ENCODE results near the gene TMEM91.

Gene TMEM91

DNA sequence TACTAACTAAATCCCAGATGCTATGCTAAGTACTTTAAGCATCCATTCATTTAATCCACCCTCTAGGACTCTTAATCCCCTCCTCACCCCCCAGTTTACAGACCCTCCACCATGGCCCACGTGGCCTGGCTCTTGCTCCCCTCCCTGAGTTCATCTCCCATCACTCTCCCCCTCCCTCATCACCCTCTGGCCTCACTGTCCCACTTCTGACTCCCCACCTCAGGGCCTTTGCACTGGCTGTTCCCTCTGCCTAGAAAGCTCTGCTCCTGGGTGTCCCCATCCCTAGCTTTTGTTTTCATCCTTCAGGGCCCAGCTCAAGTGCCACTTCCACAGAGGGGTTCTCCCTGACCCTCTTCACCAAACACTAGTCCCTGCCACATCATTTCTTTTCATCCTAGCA lies 16.6 kb upstream of the TMEM91 start:
- TF ChIP-seq, protein P1, sequence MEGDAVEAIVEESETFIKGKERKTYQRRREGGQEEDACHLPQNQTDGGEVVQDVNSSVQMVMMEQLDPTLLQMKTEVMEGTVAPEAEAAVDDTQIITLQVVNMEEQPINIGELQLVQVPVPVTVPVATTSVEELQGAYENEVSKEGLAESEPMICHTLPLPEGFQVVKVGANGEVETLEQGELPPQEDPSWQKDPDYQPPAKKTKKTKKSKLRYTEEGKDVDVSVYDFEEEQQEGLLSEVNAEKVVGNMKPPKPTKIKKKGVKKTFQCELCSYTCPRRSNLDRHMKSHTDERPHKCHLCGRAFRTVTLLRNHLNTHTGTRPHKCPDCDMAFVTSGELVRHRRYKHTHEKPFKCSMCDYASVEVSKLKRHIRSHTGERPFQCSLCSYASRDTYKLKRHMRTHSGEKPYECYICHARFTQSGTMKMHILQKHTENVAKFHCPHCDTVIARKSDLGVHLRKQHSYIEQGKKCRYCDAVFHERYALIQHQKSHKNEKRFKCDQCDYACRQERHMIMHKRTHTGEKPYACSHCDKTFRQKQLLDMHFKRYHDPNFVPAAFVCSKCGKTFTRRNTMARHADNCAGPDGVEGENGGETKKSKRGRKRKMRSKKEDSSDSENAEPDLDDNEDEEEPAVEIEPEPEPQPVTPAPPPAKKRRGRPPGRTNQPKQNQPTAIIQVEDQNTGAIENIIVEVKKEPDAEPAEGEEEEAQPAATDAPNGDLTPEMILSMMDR (IDR thresholded peaks at IDR 0.05; ENCODE audit: borderline replicate concordance, insufficient read depth, low read depth, low read length): no peak
- no peak overlapping the region for H3K4me3 ChIP-seq (ENCODE audit: low read depth, low read length)

DNA sequence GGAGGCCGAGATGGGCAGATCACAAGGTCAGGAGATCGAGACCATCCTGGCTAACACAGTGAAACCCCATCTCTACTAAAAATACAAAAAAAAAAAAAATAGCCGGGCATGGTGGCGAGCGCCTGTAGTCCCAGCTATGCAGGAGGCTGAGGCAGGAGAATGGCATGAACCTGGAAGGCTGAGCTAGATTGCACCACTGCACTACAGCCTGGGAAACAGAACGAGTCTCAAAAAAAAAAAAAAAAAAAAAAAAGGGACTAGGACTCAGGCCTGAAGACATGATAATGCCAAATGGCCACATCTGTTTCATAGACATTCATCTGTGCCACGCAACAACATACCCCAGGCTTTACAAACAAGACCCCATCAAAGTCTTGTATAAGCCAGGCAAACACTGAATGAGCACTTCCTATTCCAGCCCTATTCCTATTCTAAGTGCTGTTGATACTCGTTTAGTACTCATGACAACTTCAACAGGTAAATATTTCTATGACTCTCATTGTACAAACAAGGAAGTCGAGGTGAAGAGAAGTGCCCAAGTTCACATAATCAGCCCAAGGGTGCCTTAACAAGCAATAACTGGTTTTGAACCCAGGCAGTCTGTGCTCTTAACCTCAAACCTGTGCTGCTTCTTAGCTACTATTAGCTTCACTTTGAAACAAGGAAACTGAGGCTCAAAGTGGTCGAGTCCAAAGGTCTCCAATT lies 14.0 kb upstream of the TMEM91 start:
- TF ChIP-seq, protein P1 (IDR thresholded peaks at IDR 0.05; ENCODE audit: borderline replicate concordance, insufficient read depth, low read depth, low read length): no peak
- H3K4me3 ChIP-seq (ENCODE audit: low read depth, low read length): no peak overlapping the region

GRCh38 chr19:41363371-41363752 lies 13.0 kb upstream of the TMEM91 start:
- H3K4me3 ChIP-seq (ENCODE audit: low read depth, low read length): peak overlapping the region; percentile 83
- TF ChIP-seq, protein P1 (IDR thresholded peaks at IDR 0.05; ENCODE audit: borderline replicate concordance, insufficient read depth, low read depth, low read length): no peak

GRCh38 chr19:41363753-41364523 lies 12.4 kb upstream of the TMEM91 start, which contains the start of gene B9D2:
B9D2 (minus strand) TSS chr19:41364149; CDS start chr19:41363519, 630 bp downstream.
- peak within 1 kb of the TSS; percentile 83 for H3K4me3 ChIP-seq (ENCODE audit: low read depth, low read length)
- TF ChIP-seq, protein P1 (IDR thresholded peaks at IDR 0.05; ENCODE audit: borderline replicate concordance, insufficient read depth, low read depth, low read length): no peak

GRCh38 chr19:41364524-41365391 lies 11.6 kb upstream of the TMEM91 start:
- TF ChIP-seq, protein P1 (IDR thresholded peaks at IDR 0.05; ENCODE audit: borderline replicate concordance, insufficient read depth, low read depth, low read length): no peak

DNA sequence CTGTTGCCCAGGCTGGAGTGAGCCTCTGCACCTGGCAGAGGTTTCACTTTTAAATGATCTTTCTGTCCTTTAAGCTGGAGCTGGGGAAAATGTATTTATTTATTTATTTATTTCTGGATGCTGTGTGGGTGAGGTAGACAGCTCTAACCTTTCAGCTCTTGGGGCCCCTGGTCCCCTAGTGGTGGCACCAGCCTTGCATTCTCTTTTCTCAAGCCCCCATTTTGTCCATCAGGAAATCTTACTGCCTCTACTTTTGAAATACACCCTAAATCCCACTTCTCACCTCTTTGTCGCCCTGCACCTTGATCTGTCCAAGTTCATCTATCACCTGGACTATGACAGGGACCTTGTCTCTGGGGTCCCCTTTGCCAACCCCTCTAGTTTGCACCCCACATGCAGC lies 10.2 kb upstream of the TMEM91 start:
- H3K4me3 ChIP-seq (ENCODE audit: low read depth, low read length): no peak overlapping the region
- TF ChIP-seq, protein P1 (IDR thresholded peaks at IDR 0.05; ENCODE audit: borderline replicate concordance, insufficient read depth, low read depth, low read length): peak; percentile 60

More at GRCh38 chr19:41364524-41365391, 11.6 kb upstream of the TMEM91 start:
- H3K4me3 ChIP-seq (ENCODE audit: low read depth, low read length): peak overlapping the region; percentile 83

Measured in GM12875 (cell line).